SK-N-SH (cell line): ENCODE data around the gene MCM5. TPM values are rescaled to one million over a fixed set of nuclear protein-coding genes. Genes with fewer than 3 reads are reported as not detected.

Experiments
- CTCF ChIA-PET: fragments of 300-600, 350-600 bp; formaldehyde crosslinking; extraction: SDS; loops from one replicate; lab custom pipeline; 2021; lab: Yijun Ruan, JAX
- POLR2A ChIA-PET: fragments of 350-600 bp; sonication (Branson Sonifier 250); formaldehyde crosslinking; extraction: SDS; loops from one replicate; lab custom pipeline; 2020; ENCODE audit warnings: antibody characterized with exemption, inconsistent platforms; lab: Yijun Ruan, JAX
- DNase-seq: peaks from one replicate; pipeline ENCODE4 v3.0.0; 2012
- H2AFZ ChIP-seq: fragments of 200-600 bp; sonication (generic); 2 replicates; pipeline ENCODE4 v1.8.1; 2016; ENCODE audit warnings: antibody characterized with exemption, mild to moderate bottlenecking, low read depth
- H3F3A ChIP-seq: fragments of 200-600 bp; sonication (generic); replicated peaks from 2 replicates; pipeline ENCODE3; 2016; ENCODE audit warnings: antibody characterized with exemption, mild to moderate bottlenecking; ENCODE audit not compliant: insufficient read depth
- H3K27ac ChIP-seq, 2 experiments: fragments of 200-500 bp in 1 of 2; fragments of 200-600 bp in 1 of 2; sonication (Bioruptor generic) in 1 of 2; sonication (generic), shearing (Covaris generic) in 1 of 2; 2 replicates each; pipeline versions ENCODE4 v1.5.1 to v1.6.1; 2014 to 2016; ENCODE audit warnings: low read depth in 2 of 2, inconsistent platforms in 1 of 2, low read length in 1 of 2, mild to moderate bottlenecking in 1 of 2, mixed read lengths in 1 of 2
- H3K27me3 ChIP-seq: fragments of 200-600 bp; sonication (generic), shearing (Covaris generic); 2 replicates; pipeline ENCODE4 v1.6.1; 2016; ENCODE audit warnings: mixed run types; ENCODE audit not compliant: insufficient read depth
- H3K36me3 ChIP-seq, 2 experiments: fragments of 200-500 bp in 1 of 2; fragments of 200-600 bp in 1 of 2; sonication (Bioruptor generic) in 1 of 2; sonication (generic) in 1 of 2; replicated peaks in 1 of 2; 2 replicates each; pipeline versions ENCODE3 to v1.5.1; 2014 to 2016; ENCODE audit warnings: low read length in 1 of 2, mild to moderate bottlenecking in 1 of 2; ENCODE audit not compliant: insufficient read depth in 2 of 2, control insufficient read depth in 1 of 2
- H3K4me1 ChIP-seq, 2 experiments: fragments of 200-500 bp in 1 of 2; fragments of 200-600 bp in 1 of 2; sonication (Bioruptor generic) in 1 of 2; sonication (generic), shearing (Covaris generic) in 1 of 2; 2 replicates each; pipeline versions ENCODE4 v1.5.1 to v1.6.1; 2014 to 2016; ENCODE audit warnings: low read depth in 1 of 2, low read length in 1 of 2, mixed run types in 1 of 2; ENCODE audit not compliant: insufficient read depth in 2 of 2, control insufficient read depth in 1 of 2
- H3K4me2 ChIP-seq: fragments of 200-600 bp; sonication (generic), shearing (Covaris generic); 2 replicates; pipeline ENCODE4 v1.6.1; 2017; ENCODE audit warnings: mixed run types
- H3K4me3 ChIP-seq, 2 experiments: fragments of 200-500 bp in 1 of 2; fragments of 200-600 bp in 1 of 2; sonication (Bioruptor generic) in 1 of 2; sonication (generic), shearing (Covaris generic) in 1 of 2; 2 replicates each; pipeline versions ENCODE4 v1.5.1 to v1.8.1; 2014 to 2016; ENCODE audit warnings: low read depth in 2 of 2, inconsistent platforms in 1 of 2, low read length in 1 of 2, mild to moderate bottlenecking in 1 of 2, mixed read lengths in 1 of 2, moderate library complexity in 1 of 2
- H3K79me2 ChIP-seq: fragments of 200-600 bp; sonication (generic); 2 replicates; pipeline ENCODE4 v1.8.1; 2017; ENCODE audit warnings: mild to moderate bottlenecking; ENCODE audit not compliant: insufficient read depth
- H3K9ac ChIP-seq: fragments of 200-600 bp; sonication (generic); 2 replicates; pipeline ENCODE4 v1.6.1; 2017; ENCODE audit warnings: mixed run types
- H3K9me2 ChIP-seq: fragments of 200-600 bp; sonication (generic); 2 replicates; pipeline ENCODE4 v1.6.1; 2017; ENCODE audit warnings: mixed run types
- H3K9me3 ChIP-seq: fragments of 200-600 bp; sonication (generic); 2 replicates; pipeline ENCODE4 v1.6.1; 2017; ENCODE audit warnings: mixed run types, mild to moderate bottlenecking, moderate library complexity
- H4K20me1 ChIP-seq: fragments of 200-600 bp; sonication (generic); 2 replicates; pipeline ENCODE4 v1.6.1; 2017; ENCODE audit warnings: mild to moderate bottlenecking, mixed run types; ENCODE audit not compliant: insufficient read depth
- CHD2 ChIP-seq: fragments of 150-350 bp; IDR thresholded peaks from 2 replicates; pipeline ENCODE4 v1.6.1; 2018; ENCODE audit warnings: low read length; ENCODE audit not compliant: partially characterized antibody
- ELF1 ChIP-seq: IDR thresholded peaks from 2 replicates; pipeline ENCODE4 v1.4.0; 2012
- EP300 ChIP-seq, 2 experiments: IDR thresholded peaks; 2 replicates each; pipeline versions ENCODE4 v1.4.0 to v1.6.1; 2012; ENCODE audit warnings: borderline replicate concordance in 1 of 2, low read depth in 1 of 2, low read length in 1 of 2
- FOSL2 ChIP-seq: IDR thresholded peaks from 2 replicates; pipeline ENCODE4 v1.4.0; 2012; ENCODE audit warnings: low read depth, mild to moderate bottlenecking, moderate library complexity, borderline replicate concordance
- MEF2A ChIP-seq: IDR thresholded peaks from 2 replicates; pipeline ENCODE4 v1.4.0; 2012; ENCODE audit warnings: low read depth, borderline replicate concordance
- NFIC ChIP-seq: IDR thresholded peaks from 2 replicates; pipeline ENCODE4 v1.4.0; 2012; ENCODE audit warnings: borderline replicate concordance
- POLR2AphosphoS5 ChIP-seq: IDR thresholded peaks from 2 replicates; pipeline ENCODE4 v1.6.1; 2012; ENCODE audit warnings: low read depth, low read length
- RAD21 ChIP-seq: IDR thresholded peaks from 2 replicates; pipeline ENCODE4 v1.6.1; 2012; ENCODE audit warnings: mild to moderate bottlenecking, low read length
- RXRA ChIP-seq: IDR thresholded peaks from 2 replicates; pipeline ENCODE4 v1.4.0; 2012; ENCODE audit warnings: low read depth, mild to moderate bottlenecking, borderline replicate concordance
- SIN3A ChIP-seq: IDR thresholded peaks from 2 replicates; pipeline ENCODE4 v1.6.1; 2012; ENCODE audit warnings: low read depth, mild to moderate bottlenecking, low read length, moderate library complexity, borderline replicate concordance
- TAF1 ChIP-seq: IDR thresholded peaks from 2 replicates; pipeline ENCODE4 v1.6.1; 2012; ENCODE audit warnings: low read depth, mild to moderate bottlenecking, low read length, moderate library complexity, borderline replicate concordance
- TCF12 ChIP-seq: IDR thresholded peaks from 2 replicates; pipeline ENCODE4 v1.4.0; 2012
- YY1 ChIP-seq: IDR thresholded peaks from 2 replicates; pipeline ENCODE4 v1.4.0; 2012; ENCODE audit warnings: low read depth, mild to moderate bottlenecking
- WGBS: methylation state at CpG from one replicate; pipeline ENCODE4 v1.1.6; 2017; ENCODE audit warnings: low lambda C conversion rate; 5-methylcytosine and 5-hydroxymethylcytosine counted together
- polyA plus RNA-seq, 3 experiments: library from polyadenylated mRNA; depleted of rRNA; stranded (reverse); fragments of >200 nt; gene quantifications; 2 replicates each; pipeline ENCODE4 v1.2.3, GENCODE V29; 2012
- TF ChIP-seq, protein P1 (sequence below): fragments of 150-350 bp; IDR thresholded peaks from 2 replicates; pipeline ENCODE4 v1.6.1; 2017; ENCODE audit warnings: antibody characterized with exemption, low read length, low read depth, borderline replicate concordance
- TF ChIP-seq, protein P2 (sequence below): fragments of 150-350 bp; IDR thresholded peaks from 2 replicates; pipeline ENCODE4 v1.6.1; 2016; ENCODE audit warnings: mild to moderate bottlenecking, low read depth, low read length
- TF ChIP-seq, protein P3 (sequence below): IDR thresholded peaks from 2 replicates; pipeline ENCODE4; 2012
- TF ChIP-seq, protein P4 (sequence below): IDR thresholded peaks from 2 replicates; pipeline ENCODE4 v1.4.0; 2012; ENCODE audit warnings: low read depth
- TF ChIP-seq, protein P5 (sequence below): IDR thresholded peaks from 2 replicates; pipeline ENCODE4 v1.4.0; 2012; ENCODE audit warnings: low read depth, borderline replicate concordance

MCM5 gene
- polyA plus RNA-seq, 1 of the 3 experiments (the other 2 are of a cell fraction): 42.9 TPM

DNA sequence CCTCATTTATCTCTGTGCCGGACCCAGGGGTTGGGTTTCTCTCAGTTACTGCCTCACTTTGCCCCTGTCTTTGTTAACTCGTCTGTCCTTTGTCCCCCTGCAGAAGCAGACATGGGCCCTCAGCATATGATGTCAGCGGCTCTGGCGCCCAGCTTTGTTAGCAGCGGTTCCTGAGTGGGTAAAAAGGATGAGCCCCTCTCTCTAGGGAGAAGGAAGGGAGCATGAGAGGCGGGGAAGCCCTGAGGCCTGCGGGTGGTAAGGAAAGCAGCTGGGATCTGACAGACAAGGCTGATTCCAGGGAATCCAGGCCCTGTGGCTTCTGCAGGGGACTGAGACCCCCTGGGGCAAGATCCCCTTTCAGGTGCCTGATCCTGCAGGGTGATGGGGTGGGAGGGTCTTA is 51.7 kb downstream of the MCM5 start:
- Histone ChIP-seq H4K20me1 (no peaks in the 10 kb centered on the region), H3K79me2 (no peaks in the 10 kb centered on the region), H3K4me3 (no peak overlapping the region), H3K27ac (no peak overlapping the region), H3K36me3 (no peaks in the 10 kb centered on the region), H2AFZ (no peak overlapping the region), H3K4me1 (peaks cover 6 to 28% of the 10 kb centered on the region in 2 experiments; a peak in 3 of 4 replicates), H3K9ac (no peak overlapping the region), H3K9me3 (no peaks in the 10 kb centered on the region), H3K9me2 (no peaks in the 10 kb centered on the region), H3K27me3 (no peaks in the 10 kb centered on the region), H3F3A (no peaks in the 10 kb centered on the region), H3K4me2 (no peak overlapping the region)
- ChIA-PET CTCF (interaction anchor here (0.7 kb wide), 1 partner anchor 21 kb away, joined by 6 read pairs; no protein-coding TSS in a partner anchor), POLR2A (no interaction called here)
- DNase-seq: no peak
- WGBS: 88% methylated on average over 7 of the region's 7 CpGs
- TF ChIP-seq SIN3A: no peak
- TF ChIP-seq RAD21: no peak
- TF ChIP-seq, protein P1, sequence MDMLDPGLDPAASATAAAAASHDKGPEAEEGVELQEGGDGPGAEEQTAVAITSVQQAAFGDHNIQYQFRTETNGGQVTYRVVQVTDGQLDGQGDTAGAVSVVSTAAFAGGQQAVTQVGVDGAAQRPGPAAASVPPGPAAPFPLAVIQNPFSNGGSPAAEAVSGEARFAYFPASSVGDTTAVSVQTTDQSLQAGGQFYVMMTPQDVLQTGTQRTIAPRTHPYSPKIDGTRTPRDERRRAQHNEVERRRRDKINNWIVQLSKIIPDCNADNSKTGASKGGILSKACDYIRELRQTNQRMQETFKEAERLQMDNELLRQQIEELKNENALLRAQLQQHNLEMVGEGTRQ: no peak
- no peak for TF ChIP-seq CHD2
- no peak for TF ChIP-seq POLR2AphosphoS5
- TF ChIP-seq MEF2A: no peak
- TF ChIP-seq, protein P2, sequence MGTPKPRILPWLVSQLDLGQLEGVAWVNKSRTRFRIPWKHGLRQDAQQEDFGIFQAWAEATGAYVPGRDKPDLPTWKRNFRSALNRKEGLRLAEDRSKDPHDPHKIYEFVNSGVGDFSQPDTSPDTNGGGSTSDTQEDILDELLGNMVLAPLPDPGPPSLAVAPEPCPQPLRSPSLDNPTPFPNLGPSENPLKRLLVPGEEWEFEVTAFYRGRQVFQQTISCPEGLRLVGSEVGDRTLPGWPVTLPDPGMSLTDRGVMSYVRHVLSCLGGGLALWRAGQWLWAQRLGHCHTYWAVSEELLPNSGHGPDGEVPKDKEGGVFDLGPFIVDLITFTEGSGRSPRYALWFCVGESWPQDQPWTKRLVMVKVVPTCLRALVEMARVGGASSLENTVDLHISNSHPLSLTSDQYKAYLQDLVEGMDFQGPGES: no peak
- TF ChIP-seq, protein P3, sequence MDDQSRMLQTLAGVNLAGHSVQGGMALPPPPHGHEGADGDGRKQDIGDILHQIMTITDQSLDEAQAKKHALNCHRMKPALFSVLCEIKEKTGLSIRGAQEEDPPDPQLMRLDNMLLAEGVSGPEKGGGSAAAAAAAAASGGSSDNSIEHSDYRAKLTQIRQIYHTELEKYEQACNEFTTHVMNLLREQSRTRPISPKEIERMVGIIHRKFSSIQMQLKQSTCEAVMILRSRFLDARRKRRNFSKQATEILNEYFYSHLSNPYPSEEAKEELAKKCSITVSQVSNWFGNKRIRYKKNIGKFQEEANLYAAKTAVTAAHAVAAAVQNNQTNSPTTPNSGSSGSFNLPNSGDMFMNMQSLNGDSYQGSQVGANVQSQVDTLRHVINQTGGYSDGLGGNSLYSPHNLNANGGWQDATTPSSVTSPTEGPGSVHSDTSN: no peak
- TF ChIP-seq ELF1: no peak
- no peak for TF ChIP-seq YY1
- TF ChIP-seq NFIC: no peak
- TF ChIP-seq, protein P4, sequence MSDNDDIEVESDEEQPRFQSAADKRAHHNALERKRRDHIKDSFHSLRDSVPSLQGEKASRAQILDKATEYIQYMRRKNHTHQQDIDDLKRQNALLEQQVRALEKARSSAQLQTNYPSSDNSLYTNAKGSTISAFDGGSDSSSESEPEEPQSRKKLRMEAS: no peak
- TF ChIP-seq, protein P5, sequence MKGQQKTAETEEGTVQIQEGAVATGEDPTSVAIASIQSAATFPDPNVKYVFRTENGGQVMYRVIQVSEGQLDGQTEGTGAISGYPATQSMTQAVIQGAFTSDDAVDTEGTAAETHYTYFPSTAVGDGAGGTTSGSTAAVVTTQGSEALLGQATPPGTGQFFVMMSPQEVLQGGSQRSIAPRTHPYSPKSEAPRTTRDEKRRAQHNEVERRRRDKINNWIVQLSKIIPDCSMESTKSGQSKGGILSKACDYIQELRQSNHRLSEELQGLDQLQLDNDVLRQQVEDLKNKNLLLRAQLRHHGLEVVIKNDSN: no peak
- TF ChIP-seq TAF1: no peak
- no peak for TF ChIP-seq RXRA
- no peak for TF ChIP-seq FOSL2
- no peak for TF ChIP-seq TCF12
- no peak for TF ChIP-seq EP300 (IDR thresholded peaks at IDR 0.05; ENCODE audit: borderline replicate concordance in 1 of 2, low read depth in 1 of 2, low read length in 1 of 2)
